Retinal pigment epithelial cell (primary cell): ENCODE data around the gene FAM237B.

Experiments used
- DNase-seq: peaks from one replicate; pipeline ENCODE4 v3.0.0-alpha.2; 2010; ENCODE audit warnings: low read depth
- H3K4me3 ChIP-seq: 2 replicates; pipeline ENCODE4 v1.5.1; 2011; ENCODE audit warnings: mild to moderate bottlenecking, low read length, control low read depth, moderate library complexity
- CTCF ChIP-seq: conservative IDR thresholded peaks from 2 replicates; pipeline ENCODE4 v1.5.1; 2011; ENCODE audit warnings: low read depth, low read length, control low read depth, inconsistent platforms

Gene FAM237B

GRCh38 chr7:90313907-90314306 lies 7.2 kb downstream of the FAM237B start:
- TF ChIP-seq CTCF: no peak
- H3K4me3 ChIP-seq: no peak overlapping the region
- no peak for DNase-seq

- no peak for DNase-seq
- peak; percentile 36 for TF ChIP-seq CTCF
- H3K4me3 ChIP-seq: no peak overlapping the region
These were observed 8.4 kb downstream of the FAM237B start for GRCh38 chr7:90312745-90313144.

GRCh38 chr7:90311175-90311574 lies 9.9 kb downstream of the FAM237B start:
- no peak for DNase-seq
- TF ChIP-seq CTCF: no peak
- no peak overlapping the region for H3K4me3 ChIP-seq

GRCh38 chr7:90309872-90310271 lies 11.2 kb downstream of the FAM237B start:
- no peak overlapping the region for H3K4me3 ChIP-seq
- TF ChIP-seq CTCF: no peak
- no peak for DNase-seq

- H3K4me3 ChIP-seq: no peak overlapping the region
- DNase-seq: no peak
- TF ChIP-seq CTCF: no peak
These were observed 17.9 kb downstream of the FAM237B start for GRCh38 chr7:90303241-90303640.

GRCh38 chr7:90298145-90299038 lies 22.7 kb downstream of the FAM237B start:
- peak; percentile 75 for TF ChIP-seq CTCF
- no peak for DNase-seq
- no peak overlapping the region for H3K4me3 ChIP-seq
